GM19324 (cell line): Measurements from ENCODE around the gene B3GAT1.

Source experiments
- ATAC-seq: cut with Tn5 transposase; IDR thresholded peaks from one replicate; pipeline ENCODE4 v1.9.1; 2021; ENCODE audit warnings: mild to moderate bottlenecking, moderate library complexity; ENCODE audit not compliant: unreplicated experiment, low FRiP score

The B3GAT1 gene

GRCh38 chr11:134393638-134394037, 18.4 kb downstream of the B3GAT1 start:
- ATAC-seq, result no peak

DNA sequence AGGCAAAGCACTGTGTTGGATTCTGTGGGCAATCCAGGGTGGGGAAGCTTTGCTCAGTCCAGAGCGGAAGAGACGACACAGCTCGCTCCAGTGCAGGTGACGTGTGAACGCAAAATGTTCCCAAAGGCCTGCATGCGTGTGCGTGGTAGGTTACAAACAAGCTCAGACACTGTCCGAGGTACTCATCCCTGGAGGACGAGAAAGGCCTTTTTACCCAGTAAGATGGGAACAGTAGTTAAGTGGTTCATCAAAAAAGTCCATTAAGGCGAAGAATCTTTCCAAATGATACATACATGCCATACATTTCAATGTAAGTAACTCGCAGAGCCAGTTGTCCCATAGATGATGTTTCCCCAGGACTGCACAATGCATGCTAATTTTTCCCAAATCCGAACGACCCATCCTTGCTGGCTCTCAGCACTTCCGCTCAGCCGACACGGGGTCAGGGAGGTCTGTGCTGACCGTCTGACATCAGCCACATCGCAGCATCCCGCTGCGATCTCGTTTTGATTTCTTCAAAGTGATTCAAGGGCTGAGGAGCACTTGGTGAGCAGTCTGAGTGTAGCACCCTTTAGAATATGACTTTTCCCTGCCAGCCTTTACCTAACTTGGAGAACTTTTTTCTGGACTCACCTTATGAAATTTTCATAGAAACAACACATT, 19.0 kb downstream of the B3GAT1 start:
- ATAC-seq, result no peak

DNA sequence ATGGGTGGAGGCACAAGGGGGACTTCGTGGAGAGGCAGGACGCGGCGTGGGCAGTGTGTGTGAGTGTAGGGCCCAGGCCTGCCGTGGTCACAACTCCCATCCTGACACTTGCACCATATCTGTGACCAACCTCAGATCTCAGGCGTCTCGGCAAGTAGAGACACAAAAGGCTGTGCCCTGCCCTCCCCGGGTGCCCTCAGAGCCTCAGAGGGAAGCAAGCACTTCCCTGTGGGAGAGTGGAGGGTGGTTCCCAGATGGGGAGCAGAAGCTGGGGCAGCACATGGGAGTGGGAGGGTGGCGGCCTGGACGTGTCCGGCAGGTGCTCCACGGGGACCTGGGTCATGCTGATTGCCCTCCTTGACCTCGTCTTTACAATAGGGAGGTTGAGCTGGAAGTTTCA, 20.4 kb downstream of the B3GAT1 start:
- ATAC-seq, result no peak

DNA sequence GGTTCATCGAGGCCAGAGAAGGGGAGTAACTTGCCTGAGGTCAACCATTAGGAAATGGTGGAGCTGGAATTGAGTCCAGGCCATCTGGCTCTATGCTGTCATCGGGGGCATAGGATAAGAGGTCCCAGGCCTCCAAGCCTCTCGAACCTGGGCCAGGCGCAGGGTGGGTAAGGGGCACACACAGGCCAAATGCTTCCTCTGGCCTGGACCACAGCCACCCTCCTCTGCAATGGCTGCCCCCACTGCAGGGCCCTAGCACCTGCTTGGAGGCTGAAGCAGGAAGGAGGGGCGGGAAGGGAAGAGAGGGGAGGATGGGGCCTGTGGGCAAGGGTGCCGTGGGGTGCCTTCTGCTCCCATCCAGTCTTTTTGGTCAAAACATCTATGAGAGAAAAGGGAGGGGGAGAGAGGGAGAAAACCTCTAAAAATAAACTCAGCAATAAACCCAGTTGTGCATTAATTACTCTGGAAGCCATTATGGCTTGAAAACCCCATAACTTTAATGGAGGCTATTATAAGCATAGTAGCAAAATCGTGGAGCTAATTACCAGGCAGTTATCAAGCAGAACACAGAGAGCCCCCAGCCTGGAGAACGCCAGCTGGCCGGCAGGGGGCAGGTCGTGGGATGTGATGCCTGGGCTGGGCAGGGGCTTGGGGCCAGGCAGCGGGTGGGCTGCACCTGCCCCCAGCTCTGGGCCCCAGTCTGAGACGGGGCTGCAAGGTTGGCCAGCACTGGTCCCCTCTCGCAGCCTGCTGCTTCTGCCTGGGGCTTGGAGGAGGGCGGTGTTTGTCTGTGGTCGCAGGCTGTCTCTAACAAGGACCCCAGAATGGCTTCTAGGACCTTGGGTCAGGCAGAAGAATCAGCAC, 21.1 kb downstream of the B3GAT1 start:
- no peak for ATAC-seq

DNA sequence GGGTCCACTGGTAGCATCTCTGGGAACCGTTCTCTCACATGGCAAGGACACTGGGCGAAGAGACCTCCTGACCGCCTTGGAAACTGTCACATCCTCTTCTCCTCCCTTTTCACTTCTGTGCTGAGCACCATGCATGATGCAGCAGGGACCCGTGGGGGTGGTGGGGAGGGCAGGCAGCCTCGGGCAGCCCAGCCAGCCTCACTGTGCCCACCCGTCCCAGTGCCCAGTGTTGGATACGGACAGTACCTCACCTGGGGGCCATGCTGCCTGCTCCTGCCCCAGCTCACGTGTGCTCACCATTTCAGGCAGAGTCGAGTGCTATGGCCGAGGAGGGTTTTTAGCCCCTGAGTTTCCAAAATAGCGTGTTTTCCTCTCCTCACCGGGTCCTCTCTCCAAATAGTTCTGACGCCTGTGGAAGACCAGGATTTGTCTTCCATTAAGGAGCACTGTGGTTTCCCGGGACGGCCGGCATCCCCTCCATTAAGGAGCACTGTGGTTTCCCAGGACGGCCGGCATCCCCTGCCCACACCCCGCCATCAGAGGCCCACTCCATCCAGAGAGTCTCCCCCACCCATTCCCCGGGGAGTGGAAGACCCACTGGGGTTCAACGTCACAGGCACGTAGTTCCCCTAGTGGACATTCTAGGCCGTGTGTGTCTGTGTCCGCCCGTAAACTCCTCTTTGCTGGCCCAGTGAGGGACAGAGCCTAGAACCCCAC, 22.4 kb downstream of the B3GAT1 start:
- ATAC-seq, result no peak

DNA sequence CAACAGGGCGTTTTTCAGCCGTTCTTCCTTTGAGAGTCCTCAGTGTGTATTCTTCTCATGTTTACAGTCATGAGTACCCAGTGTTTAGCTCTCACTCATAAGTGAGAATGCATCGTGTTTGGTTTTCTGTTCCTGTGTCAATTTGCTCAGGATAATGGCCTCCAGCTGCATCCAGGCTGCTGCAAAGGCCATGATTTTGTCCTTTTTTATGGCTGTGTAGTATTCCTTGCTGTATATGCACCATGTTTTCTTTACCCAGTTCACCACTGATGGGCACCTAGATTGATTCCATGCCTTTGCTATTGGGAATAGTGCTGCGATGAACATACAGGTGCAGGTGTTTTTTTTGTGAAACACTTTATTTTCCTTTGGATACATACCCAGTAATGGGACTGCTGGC, 23.5 kb downstream of the B3GAT1 start:
- ATAC-seq, result no peak

DNA sequence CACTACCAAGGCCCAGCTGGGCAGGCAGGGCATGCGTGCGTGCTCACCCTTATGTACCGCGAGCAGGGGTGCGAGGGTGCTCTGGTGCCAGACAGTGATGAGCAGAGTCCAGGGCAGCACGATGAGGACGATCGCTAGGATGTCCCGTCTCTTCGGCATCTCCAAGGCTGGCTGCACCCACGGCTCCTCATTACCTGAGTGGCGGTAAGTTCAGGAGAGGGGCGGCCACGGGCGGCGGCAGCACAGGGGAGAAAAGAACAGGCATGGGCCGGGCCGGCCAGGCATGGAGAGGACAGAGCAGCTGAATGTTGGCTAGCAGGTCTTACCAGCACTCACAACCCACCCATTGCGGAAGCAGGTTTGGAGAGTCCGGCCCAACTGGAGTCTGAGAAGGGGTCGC, 24.5 kb downstream of the B3GAT1 start:
- ATAC-seq, result no peak

DNA sequence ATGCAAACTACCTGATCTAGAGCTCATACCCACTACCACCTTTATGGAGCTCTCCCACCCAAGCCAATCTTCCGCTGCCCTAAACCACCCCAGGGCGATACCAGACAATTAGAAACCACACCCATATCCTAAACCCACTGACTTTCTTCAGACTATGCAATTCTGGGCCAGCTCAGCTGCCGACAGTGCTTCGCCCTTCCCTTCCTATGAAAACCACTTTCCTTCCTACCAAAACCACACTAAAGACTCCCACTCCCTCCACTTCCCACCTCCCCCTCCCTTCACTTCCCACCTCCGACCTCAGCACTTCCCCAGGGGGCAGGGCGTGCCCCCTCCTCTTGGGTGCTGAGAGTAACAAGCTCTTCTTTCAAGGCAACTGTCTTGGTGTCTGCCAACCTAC, 25.1 kb downstream of the B3GAT1 start:
- no peak for ATAC-seq

DNA sequence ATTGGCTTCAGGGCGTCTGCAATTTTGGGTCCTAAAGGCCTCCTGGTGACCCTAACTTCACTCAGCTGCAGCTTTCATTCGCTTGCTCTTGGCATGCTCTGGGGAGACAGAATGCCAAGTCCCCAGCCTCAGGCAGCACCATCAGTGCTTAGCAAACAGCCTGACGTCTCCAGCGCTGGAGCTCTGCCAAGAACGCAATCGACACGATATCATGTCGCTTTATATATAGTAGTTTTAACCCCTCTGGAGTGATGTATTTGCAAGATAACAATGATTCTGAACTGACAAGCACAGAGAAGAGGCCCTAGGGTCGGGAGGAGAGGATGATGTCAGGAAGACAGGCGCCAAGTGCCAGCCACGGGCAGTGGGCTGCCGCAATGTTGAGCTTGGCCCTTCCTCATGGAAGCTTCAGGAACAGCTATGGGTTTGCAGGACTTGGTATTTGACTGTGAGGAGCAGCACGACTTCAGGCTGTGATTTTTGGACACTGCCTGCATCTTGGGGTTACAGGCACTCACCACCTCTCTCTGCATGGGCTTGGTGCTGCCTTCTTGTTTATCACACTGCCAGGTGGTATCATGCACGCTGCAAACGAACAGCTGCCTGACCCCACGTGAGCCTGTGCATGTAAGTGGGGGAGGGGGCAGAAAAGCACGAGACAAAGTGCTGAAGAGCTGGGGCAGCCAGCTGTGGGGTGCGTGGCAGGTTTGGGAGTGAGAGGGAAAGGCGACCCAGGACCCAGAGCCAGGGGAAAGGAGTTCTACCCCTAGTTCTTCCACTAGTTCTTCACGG, 26.1 kb downstream of the B3GAT1 start:
- ATAC-seq, result no peak

DNA sequence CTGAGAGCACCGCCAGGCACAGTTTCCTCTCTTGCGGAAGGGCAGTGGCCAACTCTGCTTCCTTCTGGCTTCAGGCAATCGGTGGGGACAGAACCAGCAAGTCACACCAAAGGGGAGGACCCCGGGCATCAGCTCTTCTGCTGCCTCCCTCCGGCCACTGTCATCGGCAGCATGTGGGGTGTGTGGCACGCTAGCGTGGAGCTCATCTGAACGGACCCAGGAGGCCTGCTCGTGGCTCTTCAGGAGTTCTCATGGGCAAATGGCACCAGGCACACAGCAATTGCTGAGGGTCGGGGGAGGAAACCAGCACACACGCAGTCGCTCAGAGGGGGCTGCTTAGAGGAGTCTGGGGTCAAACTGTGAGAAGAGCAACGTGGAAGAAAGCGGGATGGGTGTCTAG, 26.9 kb downstream of the B3GAT1 start:
- ATAC-seq, result no peak

DNA sequence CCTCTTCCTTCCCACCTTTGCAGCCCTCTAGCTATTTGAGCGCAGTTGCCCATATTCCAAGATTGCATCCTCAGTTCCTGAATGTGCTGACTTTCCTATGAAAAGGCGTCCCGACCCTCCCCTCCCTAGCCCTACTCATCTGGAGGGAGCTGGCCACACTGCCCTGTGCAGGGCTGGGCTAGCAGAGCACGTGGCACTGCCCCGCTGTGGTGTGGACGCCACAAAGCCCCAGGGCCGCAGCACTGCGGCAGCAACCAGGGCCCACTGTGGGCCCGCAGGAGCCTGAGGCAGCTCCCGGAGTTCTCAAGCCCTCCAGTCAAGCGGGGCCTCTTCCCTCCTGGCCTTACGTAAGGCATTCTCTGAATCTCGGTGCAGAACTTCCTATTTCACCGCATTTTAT, 27.6 kb downstream of the B3GAT1 start:
- no peak for ATAC-seq

GRCh38 chr11:134383576-134384221, 28.3 kb downstream of the B3GAT1 start:
- ATAC-seq, result no peak

DNA sequence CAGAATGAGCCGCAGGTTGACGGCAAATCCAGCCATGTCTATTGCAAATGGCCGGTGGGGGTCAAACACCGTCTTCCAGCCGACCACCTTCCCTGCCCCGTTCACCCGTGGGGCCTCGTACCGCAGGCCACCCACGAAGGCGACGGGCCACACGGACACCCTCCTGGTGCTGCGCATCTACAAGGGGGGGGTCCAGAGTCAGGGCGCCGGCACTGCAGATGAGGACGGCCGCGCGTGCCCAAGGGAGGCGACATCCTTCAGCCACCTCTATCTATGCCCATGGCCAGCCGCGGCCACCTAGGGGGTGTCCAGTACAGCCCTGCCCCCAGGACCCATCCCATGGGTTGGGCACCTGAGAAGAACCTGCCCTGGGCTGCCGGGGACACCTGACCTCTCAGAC, 29.2 kb downstream of the B3GAT1 start:
- ATAC-seq, result no peak

DNA sequence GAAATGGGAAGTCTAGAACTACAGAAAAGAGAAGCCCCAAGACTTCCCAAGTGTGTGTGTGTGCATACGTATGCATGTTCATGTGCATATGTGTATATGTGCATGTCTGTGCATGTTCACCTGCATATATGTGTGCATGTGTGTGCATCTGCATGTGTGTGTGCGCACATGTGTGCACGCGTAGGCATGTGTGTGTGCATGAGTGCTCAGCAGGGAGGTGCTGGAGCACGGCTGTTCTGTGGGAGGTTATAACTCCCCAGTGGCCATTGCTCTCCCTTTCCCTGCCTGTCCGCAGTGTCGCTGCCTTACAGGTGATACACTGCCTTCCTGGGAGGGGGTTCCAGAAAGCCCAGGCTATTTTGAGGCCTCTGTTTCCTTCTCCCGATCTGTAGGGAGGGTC, 29.8 kb downstream of the B3GAT1 start:
- ATAC-seq, result no peak

DNA sequence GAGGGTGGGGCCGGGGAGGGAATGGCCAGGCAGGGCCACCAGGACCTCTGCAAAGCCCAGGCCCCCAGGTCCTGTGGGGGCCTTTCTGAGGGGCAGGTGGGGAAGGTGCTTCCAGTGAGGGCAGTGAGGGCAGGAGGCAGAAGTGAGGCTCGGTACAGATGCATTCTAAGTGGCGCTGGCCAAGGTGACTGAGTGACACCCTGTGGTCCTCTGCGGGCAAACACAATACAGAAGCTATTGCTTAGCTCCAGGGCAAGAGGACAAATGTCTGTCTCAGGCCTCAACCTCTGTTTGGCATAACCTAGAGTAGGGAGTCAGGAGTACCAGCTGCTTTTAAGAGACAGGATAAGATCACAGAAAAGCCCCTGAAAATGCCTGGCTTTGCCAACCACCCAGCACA, 31.3 kb downstream of the B3GAT1 start:
- ATAC-seq, result no peak

DNA sequence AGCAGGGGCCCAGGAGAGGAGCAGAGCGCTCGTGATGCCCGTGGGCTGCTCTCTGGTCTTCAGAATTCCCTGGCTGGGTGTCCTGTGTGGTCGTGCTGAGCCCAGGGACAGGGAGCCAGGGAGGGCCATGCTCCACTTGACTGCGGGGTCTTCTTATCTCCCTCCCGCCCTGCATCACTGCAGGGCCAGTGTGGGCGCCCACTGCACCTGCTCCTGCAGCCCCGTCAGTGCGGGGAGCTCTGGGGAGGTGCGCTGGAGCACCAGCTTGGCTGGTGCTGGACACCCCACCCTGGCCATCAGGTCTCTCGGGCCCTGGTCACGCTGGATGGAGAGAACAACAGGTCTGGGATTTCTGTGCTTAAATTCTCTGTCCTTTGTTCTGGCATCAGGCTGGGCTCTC, 31.8 kb downstream of the B3GAT1 start:
- no peak for ATAC-seq

DNA sequence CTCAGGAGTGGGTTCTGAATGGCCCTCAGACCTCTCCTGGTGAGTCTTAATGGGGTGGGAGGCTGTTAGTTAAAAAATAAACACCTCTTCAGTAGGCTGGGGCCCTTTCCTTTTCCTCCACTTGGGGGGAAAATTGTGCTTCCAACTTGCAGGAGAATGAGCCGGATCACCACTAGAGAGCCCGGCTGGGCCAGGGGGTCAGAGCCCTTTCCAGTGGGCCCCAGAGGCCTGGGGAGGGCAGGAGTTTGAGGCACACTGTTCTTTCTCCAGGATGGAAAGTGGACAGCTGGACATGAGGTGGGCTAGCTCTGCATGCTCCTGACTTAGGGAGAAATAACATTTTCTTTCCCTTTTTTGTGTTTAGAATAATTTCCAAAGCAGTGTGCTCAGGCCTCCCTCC, 32.8 kb downstream of the B3GAT1 start:
- ATAC-seq, result no peak

DNA sequence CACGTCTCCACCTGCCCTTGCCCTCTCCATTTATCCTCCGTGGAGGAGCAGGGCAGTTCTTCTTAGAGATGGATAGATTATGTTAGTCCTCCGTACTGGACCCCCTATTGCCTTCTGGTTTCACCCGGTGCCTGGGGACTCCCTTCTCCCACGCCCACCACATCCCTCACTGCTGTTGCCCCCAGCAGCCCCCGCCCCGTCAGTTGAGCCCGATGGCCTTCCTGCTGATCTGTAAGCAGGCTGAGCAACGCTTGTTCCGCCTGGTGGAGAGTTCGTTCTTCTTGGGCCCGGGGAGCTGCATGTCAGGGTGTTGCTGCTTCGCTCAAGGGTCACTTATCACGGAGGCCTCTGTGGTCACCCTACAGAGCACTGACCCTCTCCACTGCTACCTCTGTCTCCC, 34.2 kb downstream of the B3GAT1 start:
- no peak for ATAC-seq

DNA sequence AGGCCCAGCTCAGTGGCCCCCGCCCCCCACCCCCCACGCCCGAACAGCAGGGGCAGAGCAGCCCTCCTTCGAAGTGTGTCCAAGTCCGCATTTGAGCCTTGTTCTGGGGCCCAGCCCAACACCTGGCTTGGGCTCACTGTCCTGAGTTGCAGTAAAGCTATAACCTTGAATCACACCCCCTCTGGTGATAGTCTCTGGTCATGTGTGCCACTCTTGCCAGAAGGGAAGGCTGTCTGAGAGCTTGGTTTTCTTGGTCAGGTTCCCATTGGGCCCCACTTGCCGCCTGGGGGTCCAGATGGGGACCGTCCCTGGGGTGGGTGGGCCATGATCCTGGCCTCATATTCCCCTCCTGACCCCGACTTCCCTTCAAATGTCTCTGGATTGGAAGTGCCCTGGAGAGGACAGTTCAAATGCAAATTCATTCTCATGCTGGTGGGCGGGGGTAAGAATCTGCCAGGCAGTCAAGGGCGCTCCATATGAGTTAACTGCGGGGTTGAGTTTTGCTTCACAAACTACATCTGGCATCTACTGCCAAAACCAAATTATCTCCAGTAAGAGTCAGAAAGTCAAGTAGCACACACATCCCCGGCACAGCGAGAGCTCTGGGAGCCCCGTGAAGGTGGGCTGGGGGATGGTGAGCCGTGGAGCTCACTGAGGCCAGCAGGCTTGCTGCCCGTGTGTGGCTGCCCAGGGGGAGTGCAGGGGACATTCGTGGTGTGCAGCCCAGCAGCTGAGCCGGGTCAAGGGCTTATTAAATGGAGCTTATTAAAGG, 35.7 kb downstream of the B3GAT1 start:
- ATAC-seq, result no peak
